NCI-H526 (cell line): ENCODE results near the gene DLG4.
"Not testable (repeated sequence)": the region's sequence is repeated elsewhere in the genome, so short reads cannot be mapped to it uniquely, and the experiment has no call there.

Experiments used
- DNase-seq, 2 experiments: peaks; one replicate each; lab custom pipeline; 2025; lab: John Stamatoyannopoulos, UW

The DLG4 gene

DNA sequence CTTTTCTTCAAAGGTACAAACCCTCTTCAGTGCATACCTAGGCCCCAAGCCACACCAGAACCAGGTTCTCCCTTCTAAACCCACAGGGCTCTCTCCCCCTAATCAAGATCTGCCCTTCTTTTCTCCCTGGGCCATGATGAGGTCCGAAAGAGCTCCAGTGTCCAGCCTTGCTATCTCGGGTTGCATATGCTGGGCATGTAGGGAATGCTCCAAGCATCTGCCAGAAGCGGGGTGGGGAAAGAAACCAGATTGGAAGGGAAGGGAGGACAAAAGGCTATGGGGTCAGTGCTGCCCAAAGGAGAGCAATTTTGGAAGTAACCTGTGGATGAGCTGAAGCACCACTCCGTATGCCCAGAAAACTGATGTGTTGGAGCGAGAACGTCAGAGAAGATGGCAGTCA, 29.6 kb upstream of the DLG4 start:
- no peak for DNase-seq

DNA sequence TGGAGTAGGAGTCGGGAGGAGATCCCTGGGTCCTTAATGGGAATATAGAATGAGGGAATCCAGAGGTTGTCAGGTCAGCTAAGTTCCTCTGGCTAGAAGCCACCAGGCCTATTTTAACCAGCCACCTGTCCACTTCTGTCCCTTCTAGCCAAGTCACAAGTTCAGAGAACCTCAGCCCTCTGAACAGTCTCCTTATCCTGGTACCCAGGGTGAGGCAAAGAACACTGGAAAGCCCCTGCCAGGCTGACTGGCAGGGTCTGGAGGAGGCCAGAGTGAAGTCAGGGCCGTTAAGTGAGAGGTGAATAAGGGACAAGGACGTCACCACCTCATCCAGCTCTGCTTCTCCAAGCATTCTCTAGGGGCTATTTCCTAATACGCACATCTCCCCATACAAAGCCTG, 29.2 kb upstream of the DLG4 start:
- DNase-seq = no peak

DNA sequence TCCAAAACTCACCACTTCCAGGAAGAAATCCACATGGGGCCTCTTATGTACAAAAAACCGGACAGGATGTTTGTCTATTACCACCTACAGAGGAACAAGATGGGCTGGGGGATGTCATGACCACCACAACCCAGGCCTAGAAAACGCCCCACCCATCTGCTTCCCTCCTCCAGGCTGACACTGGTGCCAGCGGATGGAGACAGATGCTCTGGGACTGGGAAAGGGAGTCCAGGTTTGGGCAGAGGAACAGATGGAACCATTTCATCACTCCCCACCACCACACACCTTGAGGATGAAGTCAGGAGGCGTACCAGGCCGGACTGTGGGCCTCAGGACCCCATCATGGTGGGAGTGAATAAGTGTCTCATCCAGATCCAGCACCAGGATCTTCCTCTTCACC, 27.1 kb upstream of the DLG4 start:
- DNase-seq = no peak

DNA sequence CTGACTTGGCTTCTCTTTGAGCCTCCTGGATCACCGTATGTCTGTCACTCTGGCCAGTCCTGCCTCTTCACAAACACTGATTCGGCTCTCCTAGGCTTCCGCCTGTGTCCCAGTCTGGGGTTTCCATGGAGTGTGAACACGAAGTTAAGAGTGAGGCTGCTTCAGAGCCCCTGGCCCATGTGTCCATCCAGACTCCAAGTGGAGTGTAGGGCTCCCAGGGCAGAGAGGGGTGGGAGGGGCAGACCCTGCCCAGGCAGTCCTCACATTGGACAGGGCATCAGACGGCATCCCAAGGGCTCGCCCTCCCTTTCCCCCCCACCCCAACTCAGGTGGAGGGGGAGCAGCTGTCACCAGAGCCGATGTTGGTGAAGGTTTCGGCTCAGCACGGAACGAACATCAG, 24.2 kb upstream of the DLG4 start:
- DNase-seq = not testable (repeated sequence)

DNA sequence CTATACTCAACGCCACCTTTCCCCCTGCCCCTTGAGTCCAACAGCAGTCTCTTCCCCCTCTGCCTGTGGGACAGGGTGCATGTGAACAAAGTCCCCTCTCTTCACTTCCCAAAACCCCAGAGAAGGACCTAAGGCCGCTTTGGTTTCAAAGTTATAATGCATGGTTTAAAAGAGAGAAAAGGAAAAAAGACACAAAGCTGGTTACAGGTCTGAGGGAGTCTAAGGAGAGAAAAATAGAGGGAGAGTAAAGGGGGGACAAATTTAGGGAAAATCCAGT, 23.8 kb upstream of the DLG4 start:
- DNase-seq = no peak

DNA sequence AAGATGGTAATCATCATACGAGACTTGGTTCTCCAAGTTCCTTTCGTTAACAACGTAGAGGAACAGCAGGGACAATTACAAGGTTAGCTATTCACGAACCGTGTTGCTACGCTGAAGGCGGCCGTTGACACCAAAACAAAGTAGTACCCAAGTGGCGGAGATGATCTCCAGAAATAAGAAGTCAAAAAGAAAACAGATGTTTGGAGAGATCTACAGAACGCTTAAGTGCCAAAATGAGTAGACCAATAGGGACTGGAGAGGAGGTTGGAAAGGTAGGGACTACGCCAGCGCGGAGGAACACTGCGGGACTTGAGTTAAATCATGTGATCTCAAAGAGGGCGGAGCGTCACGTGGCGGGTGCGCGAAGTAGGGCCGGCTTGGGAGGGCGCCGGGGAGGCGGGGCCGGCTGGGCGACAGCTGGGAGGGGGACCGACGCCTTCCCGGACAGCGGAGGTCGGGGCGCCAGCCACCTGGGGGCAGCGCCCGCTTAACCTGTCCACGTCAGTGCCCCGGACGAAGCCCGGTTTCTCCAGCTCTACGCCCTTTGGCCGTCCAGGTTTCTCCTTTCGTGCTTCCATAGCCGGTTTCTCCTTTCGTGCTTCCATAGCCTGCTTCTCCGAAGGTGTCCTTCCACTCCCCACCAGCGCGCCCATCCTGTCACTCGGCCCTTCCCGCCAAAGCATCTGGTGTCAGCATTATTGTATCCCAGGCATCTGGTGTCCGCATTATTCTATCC, 23.2 kb upstream of the DLG4 start:
- DNase-seq = peak; percentile 79 to 93

DNA sequence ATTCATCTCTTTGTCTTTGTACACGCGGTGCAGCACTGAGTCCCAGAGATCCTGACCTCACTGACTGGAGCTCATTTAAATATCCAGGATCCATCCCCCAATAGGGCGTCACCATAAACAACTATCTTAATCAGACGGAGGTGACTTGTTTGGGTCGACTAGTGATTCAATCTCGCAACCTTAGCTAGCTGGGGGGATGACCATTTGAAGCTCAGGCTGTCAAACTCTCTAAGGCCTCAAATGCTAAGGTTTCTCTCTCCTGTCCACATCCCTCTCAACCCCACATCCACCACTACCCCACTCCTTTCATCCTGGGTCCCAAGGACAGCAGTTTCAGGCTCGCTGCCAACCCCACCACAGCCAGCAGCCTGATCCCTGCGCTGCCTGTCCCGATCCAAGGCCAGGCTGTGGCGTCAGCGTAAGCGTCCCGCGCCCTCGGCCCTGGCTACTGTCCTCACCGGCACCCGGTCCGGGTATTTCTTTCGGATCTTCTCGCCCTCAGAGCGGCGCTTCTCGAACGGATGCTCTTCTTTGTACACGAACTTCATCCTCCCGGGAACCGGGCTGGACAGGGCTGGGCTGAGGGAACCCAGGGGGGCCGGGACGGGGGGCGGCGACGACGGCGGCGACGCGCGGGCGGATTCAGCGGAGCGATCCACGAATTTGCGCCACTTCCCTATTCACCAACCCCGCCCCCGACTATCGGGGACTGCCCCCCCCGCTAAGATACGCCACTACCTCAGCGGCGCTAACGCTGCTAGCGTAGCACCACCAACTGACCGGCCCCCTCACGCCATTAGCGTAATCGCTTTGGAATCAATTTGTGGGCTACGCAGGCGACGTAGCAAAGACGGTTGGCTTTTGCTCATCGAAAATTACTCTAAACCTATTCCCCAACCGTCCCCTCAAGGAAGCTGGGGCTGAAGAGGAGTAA, 22.4 kb upstream of the DLG4 start, which contains the start of gene GABARAP:
TSS of gene GABARAP (minus strand) at position 667 of the 934 bp plus-strand sequence. CDS start at position 548, 119 bp downstream.
- peak; percentile 74 to 89 for DNase-seq

DNA sequence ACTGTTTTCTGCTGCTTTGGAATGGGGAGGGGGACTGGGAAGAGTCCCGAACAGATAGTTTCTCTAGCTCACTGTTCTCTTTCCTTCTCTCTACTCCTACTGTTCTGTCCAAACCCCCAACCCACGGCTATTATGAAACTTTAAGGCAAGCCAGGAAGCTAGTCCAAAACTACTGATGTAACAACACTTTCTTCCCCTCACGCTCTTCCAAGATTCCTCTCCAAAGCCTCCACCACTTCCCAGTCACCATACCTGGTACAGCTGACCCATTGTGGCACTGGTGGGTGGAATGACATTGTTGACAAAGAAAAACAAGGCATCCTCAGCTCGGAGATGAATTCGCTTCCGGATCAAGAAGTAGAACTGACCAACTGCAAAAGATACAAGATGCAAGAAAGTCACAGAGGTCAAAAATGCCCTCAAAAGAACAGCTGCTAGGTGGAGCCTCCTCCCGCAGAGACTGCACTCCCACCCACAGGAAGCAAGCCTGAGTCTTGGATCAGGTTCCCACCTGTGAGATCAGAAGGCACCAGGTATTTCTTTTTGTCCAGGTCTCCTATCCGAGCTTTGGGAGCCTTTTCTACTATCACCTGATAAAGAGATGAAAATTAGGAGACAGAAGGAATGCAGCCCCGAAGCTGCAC, 21.6 kb upstream of the DLG4 start:
- DNase-seq = no peak

DNA sequence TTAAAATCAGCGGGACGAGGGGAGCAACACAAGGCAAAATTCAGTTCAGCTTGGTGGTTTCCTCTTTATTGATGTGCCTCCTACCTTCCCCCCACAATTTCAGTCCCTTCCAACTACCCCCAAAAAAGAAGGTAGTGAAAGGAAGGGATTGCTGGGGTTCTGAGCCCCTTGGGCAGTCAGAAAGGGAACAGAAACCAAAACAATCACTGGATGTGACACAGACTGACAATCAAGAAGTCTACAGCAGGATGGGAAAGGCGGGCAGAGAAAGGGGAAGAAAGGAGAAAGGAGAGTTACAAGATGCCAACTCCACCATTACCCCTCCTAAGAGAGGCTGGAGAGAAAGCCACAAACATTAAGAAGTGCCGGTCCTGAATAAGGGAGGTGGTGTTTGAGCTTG, 20.7 kb upstream of the DLG4 start:
- no peak for DNase-seq

DNA sequence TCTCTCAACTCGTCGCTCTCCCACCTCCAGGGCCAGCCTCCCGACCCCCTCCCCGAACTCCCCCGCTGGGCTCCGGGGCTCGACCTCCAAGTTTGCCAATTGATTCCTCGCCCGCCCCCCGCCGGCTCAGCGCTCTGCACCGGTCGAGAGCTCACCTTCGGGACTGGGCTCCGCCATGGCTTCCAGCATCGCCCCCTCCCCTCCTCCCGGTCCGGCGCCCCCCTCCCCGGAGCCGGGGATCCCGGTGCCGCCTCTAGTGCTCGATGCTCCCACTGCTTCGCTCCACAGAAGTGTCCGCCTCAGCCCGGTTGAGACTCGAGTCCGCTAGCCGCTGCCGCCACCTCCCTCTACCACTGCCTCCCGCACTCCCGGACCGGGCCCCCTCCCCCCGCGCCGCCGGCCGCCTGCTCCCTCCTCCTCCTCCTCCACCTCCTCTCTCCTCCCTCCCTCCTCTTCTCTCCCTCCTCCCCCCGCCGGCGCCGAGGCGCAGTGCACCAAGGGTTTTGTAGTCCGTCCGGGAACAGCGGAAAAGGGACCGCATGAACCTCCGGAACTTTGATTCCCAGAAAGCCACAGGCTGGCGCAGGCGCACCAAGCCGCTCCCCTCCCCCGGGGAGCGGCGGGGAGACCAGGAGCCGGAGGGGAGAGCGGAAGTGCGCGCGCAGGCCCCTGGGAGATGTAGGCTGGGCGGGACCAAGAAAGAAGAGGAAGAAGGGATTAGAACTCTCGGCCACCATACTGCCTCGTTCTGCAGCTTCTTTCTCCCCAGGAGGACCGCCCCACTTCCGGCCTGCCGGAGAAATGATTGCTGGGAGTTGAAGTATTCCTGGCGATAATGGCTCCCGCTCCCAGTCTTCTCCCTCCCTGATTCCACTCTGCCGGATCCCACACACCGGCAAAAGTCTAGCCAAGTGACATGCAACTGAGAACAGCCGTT, 19.7 kb upstream of the DLG4 start, which contains the start of gene PHF23:
TSS of gene PHF23 (minus strand) at position 367 of the 937 bp plus-strand sequence. CDS start at position 189, 178 bp downstream.
- peak; percentile 97 to 98 for DNase-seq

DNA sequence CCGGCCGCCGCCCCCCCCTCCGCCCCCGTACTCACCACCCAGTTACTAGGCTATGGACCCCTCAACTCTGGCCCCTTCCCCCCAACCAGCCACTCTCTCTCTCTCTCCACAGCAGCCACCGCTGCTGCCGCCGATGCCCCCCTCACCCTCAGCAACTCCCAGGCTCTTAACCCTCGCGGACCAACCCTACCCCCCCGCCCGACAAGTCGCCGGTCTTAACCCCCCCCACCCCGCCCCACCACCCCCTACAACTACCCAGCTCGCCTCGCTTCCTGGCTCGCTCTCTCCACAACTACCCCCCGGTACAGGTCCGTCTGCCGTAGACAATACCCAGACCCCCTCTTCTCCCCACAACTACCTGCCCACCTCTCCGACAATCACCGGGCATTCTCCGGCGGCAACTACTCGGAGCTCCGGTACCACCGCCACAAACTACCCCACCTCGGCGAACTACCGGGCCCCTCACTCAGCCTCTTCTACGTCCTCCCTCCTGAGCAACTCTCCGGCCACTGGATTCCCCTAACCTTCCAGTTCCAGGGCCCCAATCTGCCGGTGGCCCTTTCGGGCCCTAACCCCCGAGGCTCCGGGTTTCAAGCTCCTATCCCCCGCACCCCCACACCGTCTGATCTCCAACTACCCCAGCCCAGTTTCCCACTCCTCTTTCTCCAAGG, 18.9 kb upstream of the DLG4 start:
- DNase-seq = peak in 1 of 2 experiments; percentile 41

DNA sequence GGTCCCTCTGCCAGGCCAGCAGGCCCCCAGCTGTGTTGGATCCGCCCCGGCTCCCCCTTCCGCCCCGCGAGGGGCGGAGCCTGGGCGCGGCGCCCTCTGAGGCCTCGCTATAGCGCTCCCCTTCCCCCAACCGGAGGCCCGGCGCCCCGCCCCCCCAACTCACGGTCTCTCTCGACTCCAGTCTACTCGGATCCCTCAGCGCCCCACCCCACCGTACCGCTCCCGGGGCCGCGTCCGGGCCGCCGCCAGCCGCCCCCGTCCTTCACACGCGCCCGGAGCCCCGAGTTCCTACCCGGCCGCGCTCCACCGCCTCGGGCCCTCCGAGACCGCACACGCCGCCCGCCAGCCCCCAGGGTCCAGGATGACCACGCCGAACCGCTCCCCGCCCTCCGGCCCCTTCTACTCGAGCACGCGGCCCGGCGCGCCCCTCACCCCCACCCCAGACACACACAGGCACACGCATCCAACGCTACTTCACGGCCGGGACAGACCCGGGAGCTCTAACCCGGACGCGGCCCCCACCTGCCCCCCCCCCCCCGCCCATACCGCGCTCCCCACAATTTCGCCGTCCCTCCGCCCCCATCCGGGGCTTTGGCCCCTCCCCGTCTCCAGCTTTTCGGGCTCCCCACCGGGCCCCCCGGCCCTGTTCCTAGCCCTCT, 18.3 kb upstream of the DLG4 start:
- DNase-seq = peak in 1 of 2 experiments; percentile 61

DNA sequence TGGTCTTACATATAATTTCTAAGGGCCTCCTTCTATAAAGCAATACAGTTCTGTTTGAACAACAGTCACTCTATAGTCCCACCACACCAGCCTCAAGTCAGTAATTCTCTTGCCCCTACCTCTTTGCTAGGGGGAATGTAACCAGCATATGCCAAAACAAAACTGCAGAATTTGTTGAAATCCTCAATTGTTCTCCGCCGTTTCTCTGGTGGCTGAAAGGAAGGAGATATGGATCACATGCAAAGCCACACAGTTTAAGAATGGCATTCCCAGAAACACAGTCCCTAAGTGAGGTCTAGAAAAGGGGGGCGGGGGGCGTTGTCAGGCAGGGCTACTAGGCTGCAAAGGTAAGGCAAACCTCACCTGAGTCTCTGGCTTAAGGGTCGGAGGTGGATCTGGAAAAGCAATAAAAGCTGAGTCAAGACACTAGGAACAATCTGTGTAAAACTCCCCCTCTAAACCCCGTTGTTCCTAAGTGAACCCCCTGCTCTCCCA, 17.7 kb upstream of the DLG4 start:
- no peak for DNase-seq

DNA sequence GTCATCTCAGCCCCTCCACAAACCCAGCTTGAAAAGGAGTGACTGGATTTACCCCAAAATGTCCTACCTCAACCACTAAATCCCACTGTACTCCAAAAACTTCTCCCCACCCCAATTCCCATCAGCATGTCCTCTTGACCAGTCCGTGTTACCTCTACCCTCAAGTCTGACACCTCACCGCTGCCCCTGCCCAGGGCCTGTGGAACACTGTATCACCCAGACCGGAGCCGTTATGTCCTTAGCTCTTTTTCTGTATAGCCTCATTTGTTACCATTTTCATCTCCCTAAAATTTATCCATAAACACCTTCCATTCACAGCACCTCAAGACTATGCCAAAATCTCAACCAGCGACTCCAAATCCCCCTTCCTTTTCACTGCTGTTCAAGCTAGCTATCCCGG, 17.2 kb upstream of the DLG4 start:
- no peak for DNase-seq

DNA sequence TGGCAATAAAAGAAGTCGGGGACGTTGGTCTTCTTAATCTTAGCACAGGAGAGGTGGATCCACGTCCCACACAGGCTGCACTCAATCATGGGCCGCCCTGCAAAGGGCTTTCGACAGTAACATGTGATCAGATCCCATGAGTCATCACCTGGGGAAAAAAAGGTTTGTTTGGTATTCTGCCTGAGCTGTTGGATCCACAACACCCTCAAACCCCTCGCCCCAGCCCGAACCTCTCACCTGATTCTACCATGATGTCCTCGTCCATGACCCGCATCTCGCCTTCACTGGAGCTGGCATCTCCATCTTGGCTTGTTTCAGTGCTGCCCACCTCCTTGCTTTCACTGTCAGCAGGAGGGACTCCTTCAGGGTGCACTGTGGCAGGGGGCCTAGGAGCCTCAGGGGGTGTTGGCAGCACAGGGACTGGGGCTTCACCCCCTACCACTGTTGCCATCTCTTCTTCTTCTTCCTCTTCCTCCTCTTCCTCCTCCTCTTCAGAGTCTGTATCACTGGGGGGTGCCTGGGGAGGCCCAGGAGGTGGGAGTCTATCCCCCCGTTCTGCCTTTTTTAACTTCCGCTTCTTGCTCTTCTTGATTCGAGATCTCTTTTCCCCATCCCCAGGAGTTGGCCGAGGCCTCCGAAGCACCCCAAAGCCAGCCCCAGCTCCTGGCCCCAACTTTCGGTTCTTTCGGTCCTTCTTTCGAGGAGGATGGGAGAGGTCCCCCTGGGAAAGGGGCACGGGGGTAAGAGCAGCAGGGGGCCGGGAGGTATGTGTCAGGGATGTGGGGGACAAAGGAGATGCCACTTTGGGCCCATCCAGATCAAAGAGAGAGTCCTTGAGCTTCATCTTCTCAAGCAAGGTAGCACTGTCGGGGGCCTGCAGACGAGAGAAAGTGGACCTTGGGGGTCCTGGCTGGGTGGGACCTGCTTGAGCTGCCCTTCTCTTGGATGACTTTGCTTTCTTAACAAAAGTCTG, 16.3 kb upstream of the DLG4 start:
- no peak for DNase-seq

DNA sequence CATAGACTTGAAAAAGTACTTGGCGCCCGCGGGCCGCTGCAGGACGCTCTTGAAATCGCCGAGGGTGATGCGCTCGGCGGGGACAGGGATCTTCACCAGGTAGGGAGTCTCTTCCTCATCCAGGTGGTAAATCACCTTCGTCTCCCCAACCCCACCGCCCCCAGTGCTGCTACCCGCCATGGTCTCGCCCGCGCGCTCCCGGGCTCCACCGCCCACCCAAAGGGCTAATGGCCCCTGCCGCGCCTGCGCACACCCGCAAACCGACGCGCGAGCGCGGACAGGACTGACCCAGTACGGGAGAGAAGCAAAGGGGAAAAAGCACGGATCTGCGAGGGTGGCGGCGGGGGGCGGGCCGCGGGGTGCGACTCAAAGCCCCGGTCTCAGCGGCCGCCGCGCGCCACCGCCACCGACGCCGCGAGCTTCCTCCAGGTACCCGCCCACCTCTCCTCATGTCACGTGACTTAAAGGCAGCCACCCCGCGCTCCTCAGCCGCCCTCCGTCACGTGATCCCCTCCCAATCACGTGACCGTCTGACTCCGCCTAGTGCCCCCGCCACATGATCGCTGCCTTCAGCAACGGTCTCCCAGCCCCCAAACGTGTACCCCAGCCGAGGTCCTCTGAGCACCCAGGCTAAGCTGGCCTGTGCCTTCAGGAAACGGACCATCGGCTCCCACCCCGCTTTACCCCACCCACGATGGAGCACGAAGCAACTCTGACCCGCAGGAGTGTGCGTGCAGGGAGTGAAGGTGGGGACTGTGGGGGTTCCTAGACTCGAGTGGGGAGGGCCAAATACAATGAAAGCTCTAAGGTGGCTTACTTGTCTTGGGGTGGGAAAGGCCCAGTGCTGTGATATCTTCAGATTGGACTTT, 14.7 kb upstream of the DLG4 start, which contains the start of gene DVL2:
TSS of gene DVL2 (minus strand) at position 435 of the 869 bp plus-strand sequence. CDS start at position 180, 255 bp downstream.
- DNase-seq = peak; percentile 67 to 91

DNA sequence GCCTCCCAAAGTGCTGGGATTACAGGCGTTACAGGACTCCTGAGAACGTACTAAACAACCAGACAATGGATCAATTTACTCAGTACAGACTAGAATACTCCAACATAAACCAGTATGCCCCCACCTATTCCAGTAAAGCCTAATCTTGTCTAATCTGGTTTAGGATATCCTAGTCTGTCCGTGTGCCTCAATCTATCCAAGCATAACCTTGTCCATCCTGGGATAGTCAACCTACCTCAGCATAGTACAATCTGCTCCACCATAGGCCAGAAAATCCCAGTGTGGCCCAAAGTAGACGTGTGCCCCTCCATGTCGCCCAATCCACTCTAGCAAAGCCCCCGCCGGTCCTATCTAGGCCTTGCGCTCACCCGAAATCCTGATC, 14.1 kb upstream of the DLG4 start:
- no peak for DNase-seq

DNA sequence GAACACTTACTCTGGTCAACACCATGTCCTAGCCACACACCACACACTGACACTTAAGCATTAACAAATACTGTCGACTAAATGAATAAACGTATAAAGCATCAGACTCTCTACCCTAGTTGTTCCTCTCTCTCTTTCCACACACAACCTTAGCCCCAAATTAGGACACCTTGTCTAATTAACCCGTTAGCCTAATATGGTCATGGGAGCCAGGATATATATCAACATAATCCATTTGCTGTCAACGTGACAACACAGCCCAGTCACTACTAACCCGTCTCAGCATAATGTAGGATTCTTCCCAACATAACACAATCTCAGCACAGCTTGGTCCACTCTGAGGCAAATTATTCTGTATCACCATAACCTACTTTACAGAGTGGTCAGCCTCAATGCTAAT, 12.5 kb upstream of the DLG4 start:
- DNase-seq = no peak
